ENCODE measurements around the gene SPO11. TPM values are rescaled to one million over a fixed set of nuclear protein-coding genes. Genes with fewer than 3 reads are reported as not detected.

Gene SPO11
- total RNA-seq, 4 donors from 2014 or later = not detected

DNA sequence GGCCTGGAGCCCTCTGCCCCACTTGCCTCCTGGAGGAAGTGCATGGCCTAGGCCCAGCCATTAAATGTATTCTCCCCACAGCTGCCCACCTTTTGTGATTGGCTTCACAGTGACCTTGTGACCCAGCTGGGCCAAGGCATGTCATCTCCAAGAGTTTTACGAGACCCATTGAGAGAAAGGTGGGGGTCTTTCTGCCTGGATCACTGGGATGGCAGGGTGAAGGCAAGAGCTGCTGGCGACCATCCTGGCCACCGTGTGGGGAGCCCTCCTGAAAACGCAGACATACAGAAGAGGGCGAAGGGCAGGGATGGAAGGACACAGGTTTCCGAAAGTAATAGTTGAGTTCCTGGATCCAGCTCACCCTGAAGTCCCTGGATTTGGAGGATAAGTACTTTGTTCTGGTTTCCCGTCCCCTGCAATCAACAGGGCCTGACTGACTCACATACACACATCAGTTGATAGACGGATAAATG, 12.3 kb upstream of the SPO11 start:
- Histone ChIP-seq H3K36me3 (no peaks in the 10 kb centered on the region), H3K9me3 (no peaks in the 10 kb centered on the region), H3K4me1 (peaks cover 0 to 2% (median under 1%) of the 10 kb centered on the region in 4 donors), H3K27me3 (peaks cover 0 to 11% (median 0%) of the 10 kb centered on the region in 4 donors), H3K4me3 (no peak overlapping the region), H3K27ac (replicated peaks in 1 of 4) (no peak overlapping the region)
- WGBS = 93% methylated on average over 8 of the region's 8 CpGs
- DNase-seq (ENCODE audit: extremely low spot score) = peak; percentile 66
- intact Hi-C loops (cut with DNase I) = no loop called here
- TF ChIP-seq EP300 (IDR thresholded peaks at IDR 0.05) (no peak), POLR2A (IDR thresholded peaks at IDR 0.05; ENCODE audit: low read depth) (no peak), POLR2AphosphoS5 (IDR thresholded peaks at IDR 0.05) (no peak)
- TF ChIP-seq, protein P1, sequence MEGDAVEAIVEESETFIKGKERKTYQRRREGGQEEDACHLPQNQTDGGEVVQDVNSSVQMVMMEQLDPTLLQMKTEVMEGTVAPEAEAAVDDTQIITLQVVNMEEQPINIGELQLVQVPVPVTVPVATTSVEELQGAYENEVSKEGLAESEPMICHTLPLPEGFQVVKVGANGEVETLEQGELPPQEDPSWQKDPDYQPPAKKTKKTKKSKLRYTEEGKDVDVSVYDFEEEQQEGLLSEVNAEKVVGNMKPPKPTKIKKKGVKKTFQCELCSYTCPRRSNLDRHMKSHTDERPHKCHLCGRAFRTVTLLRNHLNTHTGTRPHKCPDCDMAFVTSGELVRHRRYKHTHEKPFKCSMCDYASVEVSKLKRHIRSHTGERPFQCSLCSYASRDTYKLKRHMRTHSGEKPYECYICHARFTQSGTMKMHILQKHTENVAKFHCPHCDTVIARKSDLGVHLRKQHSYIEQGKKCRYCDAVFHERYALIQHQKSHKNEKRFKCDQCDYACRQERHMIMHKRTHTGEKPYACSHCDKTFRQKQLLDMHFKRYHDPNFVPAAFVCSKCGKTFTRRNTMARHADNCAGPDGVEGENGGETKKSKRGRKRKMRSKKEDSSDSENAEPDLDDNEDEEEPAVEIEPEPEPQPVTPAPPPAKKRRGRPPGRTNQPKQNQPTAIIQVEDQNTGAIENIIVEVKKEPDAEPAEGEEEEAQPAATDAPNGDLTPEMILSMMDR (IDR thresholded peaks at IDR 0.05) = no peak

DNA sequence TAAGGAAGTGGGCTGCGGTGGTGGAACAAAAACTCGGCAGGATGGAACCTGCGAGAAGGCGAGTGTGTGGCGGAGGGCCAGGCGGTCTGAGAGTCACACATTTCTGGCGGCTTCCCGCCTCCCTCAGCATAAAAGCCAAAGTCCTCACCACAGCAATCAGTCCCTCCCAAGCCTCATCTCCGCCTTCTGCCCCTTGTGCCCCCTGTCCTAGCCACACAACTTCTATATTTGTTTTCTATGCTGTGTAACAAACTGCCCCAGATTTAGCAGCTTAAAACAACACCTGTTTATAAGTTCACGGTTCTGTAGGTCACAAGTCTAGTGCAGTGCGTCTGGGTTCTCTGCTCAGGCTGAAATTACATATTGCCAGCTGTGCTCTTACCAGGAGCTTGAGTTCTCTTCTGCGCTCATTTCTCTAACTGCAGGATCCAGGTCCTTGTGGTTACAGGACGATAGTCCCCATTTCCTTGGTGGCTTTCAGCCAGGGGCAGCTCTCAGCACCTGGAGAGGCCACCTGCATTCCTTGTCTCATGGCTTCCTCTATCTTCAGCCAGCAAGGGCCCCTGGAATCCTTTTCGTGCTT, 11.7 kb upstream of the SPO11 start:
- TF ChIP-seq POLR2AphosphoS5 (IDR thresholded peaks at IDR 0.05) (no peak), POLR2A (IDR thresholded peaks at IDR 0.05; ENCODE audit: low read depth) (no peak), EP300 (IDR thresholded peaks at IDR 0.05) (no peak)
- TF ChIP-seq, protein P1 (IDR thresholded peaks at IDR 0.05) = no peak
- intact Hi-C loops (cut with DNase I) = no loop called here
- H3K9me3 ChIP-seq = no peaks in the 10 kb centered on the region
- no peak overlapping the region for H3K27ac ChIP-seq (replicated peaks in 1 of 4)
- WGBS = 80% methylated on average over 14 of the region's 14 CpGs
- no peak overlapping the region for H3K4me3 ChIP-seq
- no peaks in the 10 kb centered on the region for H3K36me3 ChIP-seq
- peaks cover 0 to 11% (median 0%) of the 10 kb centered on the region in 4 donors for H3K27me3 ChIP-seq
- peaks cover 0 to 7% (median 3%) of the 10 kb centered on the region in 4 donors for H3K4me1 ChIP-seq
- peak; percentile 68 for DNase-seq (ENCODE audit: extremely low spot score)

DNA sequence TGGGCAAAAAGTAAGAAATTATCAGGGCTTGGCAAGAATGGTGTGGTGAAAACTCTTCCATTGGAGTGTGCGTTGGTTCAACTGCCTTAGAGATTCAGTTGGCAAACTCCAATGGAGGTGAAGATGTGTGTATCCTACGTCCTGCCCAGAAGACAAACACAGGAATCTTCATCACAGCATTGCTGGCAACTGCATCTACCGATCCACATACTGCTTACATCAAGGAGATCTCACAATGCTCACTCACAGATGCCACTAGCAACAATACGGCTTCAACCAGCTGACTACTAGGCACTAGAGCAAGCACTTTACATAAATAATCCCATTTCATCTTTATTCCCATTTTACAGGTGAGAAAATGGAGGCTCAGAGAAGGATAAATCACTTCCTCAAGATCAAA, 10.0 kb upstream of the SPO11 start:
- whole genome bisulfite sequencing = 80% methylated on average over 4 of the region's 4 CpGs
- Histone ChIP-seq H3K9me3 (no peaks in the 10 kb centered on the region), H3K4me1 (peaks cover 0 to 14% (median 7%) of the 10 kb centered on the region in 4 donors), H3K36me3 (no peaks in the 10 kb centered on the region), H3K27ac (replicated peaks in 1 of 4) (no peak overlapping the region), H3K27me3 (peaks cover 0 to 11% (median 0%) of the 10 kb centered on the region in 4 donors), H3K4me3 (no peak overlapping the region)
- DNase-seq (ENCODE audit: extremely low spot score) = peak; percentile 89
- no peak for TF ChIP-seq POLR2A (IDR thresholded peaks at IDR 0.05; ENCODE audit: low read depth)
- TF ChIP-seq POLR2AphosphoS5 (IDR thresholded peaks at IDR 0.05) = no peak
- no peak for TF ChIP-seq EP300 (IDR thresholded peaks at IDR 0.05)
- TF ChIP-seq, protein P1 (IDR thresholded peaks at IDR 0.05) = no peak
- intact Hi-C loops (cut with DNase I) = no loop called here

DNA sequence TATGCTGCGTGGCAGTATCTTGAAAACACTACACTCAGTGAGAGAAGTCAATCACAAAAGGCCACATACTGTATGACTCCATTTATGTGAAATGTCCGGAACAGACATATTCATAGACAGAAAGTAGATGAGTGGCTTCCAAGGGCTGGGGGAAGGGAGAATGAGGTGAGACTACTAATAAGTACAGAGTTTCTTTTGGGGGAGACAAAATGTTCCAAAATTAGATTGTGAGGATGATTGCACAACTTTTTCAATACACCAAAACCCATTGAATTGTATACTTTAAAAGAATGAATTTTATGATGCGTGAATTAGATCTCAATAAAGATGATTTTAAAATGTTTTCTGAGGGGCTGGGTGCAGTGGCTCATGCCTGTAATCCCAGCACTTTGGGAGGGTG, 9.2 kb upstream of the SPO11 start:
- intact Hi-C loops (cut with DNase I) = no loop called here
- Histone ChIP-seq H3K4me3 (no peak overlapping the region), H3K27me3 (peaks cover 0 to 11% (median 0%) of the 10 kb centered on the region in 4 donors), H3K9me3 (no peaks in the 10 kb centered on the region), H3K36me3 (no peaks in the 10 kb centered on the region), H3K4me1 (peaks cover 0 to 14% (median 7%) of the 10 kb centered on the region in 4 donors), H3K27ac (replicated peaks in 1 of 4) (no peak overlapping the region)
- WGBS = 91% methylated on average over 3 of the region's 3 CpGs
- DNase-seq (ENCODE audit: extremely low spot score) = no peak
- TF ChIP-seq EP300 (IDR thresholded peaks at IDR 0.05) (no peak), POLR2AphosphoS5 (IDR thresholded peaks at IDR 0.05) (no peak), POLR2A (IDR thresholded peaks at IDR 0.05; ENCODE audit: low read depth) (no peak)
- TF ChIP-seq, protein P1 (IDR thresholded peaks at IDR 0.05) = no peak

Data from esophagus muscularis mucosa (tissue), 4 donors.